Right lobe of liver (tissue), 4 donors: Measurements from ENCODE around the gene ANXA11.

Experiments used
- POLR2A ChIP-seq: fragments of 450-650 bp; IDR thresholded peaks from one replicate; pipeline ENCODE4 v1.6.1; 2017; ENCODE audit warnings: antibody characterized with exemption, mild to moderate bottlenecking
- TF ChIP-seq, protein P1 (sequence below), 4 donors: fragments of 200-600 bp in 3 of 4; fragments of 450-650 bp in 1 of 4; IDR thresholded peaks; one replicate each; pipeline versions ENCODE4 v1.5.1 to v1.8.0; 2016 to 2022; ENCODE audit warnings: antibody characterized with exemption in 4 of 4, mild to moderate bottlenecking in 2 of 4
- donor health status: DM: no; HTN: no; CAD: no.
- donor health status: DM: no; HTN: no; CAD: no.
- donor health status: DM: no; HTN: yes; CAD: no.

DNA sequence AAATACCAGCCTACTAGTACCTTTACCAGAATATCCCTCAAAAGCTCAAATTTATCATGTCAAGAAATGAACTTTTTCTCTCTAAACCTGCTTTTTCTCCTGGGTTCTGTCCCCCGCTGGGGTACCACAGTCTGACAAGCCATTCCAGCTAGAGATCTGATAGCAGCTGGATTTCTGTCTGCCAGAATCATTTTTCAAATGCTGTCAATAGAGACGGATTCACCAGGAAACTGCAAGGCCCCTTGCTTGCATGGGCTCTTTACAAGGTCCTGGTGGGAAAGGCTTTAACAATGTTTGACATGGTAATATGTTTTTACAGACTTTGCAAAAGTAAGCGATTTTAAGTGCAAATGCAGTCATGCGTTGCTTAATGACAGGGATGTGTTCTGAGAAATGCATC lies 4.9 kb upstream of the ANXA11 start:
- TF ChIP-seq, protein P1, sequence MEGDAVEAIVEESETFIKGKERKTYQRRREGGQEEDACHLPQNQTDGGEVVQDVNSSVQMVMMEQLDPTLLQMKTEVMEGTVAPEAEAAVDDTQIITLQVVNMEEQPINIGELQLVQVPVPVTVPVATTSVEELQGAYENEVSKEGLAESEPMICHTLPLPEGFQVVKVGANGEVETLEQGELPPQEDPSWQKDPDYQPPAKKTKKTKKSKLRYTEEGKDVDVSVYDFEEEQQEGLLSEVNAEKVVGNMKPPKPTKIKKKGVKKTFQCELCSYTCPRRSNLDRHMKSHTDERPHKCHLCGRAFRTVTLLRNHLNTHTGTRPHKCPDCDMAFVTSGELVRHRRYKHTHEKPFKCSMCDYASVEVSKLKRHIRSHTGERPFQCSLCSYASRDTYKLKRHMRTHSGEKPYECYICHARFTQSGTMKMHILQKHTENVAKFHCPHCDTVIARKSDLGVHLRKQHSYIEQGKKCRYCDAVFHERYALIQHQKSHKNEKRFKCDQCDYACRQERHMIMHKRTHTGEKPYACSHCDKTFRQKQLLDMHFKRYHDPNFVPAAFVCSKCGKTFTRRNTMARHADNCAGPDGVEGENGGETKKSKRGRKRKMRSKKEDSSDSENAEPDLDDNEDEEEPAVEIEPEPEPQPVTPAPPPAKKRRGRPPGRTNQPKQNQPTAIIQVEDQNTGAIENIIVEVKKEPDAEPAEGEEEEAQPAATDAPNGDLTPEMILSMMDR (IDR thresholded peaks at IDR 0.05) = no peak
- TF ChIP-seq POLR2A = no peak
